GM12874 (cell line): ENCODE results near the gene CSNK1G1.

Experiments
- CTCF ChIP-seq: IDR thresholded peaks from 2 replicates; pipeline ENCODE4 v1.5.1; 2011; ENCODE audit warnings: low read depth, mild to moderate bottlenecking, control low read depth, low read length, moderate library complexity; ENCODE audit not compliant: insufficient read depth

CSNK1G1 gene

DNA sequence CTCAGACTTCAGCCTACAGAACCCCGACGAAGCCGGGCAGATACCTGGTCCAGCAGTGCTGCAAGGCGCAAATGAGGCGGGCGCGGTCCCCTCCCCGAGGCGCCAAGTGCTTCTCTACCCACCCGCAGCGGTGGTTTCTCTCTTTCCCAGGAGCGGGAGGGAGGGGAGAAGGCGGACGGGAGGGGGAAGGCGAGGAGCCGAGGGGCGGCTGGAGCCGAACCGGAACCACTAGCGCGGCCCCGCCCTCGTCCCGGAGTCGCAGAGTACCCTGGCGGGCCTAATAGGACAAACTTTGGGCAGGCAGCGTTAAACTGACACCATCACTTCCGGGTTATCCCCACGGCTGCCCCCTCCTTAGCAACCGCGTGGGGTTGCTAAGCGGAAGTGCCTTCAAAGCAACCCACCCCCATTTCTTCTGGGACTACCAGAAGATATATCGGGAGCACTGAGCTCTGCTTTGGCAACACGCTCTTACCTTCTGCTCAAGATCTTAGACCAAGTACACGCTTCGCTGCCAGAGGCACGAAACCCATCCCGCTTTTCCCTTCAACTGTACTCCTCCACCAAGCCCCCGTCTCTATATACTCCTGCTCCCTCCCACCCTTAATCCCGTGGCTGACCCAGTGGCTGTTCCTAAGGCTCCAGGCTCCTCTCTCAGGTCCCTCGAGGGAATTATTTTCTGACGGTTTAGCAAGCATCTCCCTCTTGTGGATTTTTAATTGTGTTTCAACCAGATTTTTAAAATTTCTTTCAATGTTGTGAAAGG lies at the start of gene CSNK1G1:
Gene CSNK1G1, minus strand, starts transcription at position 230 of the 766 bp plus-strand sequence. CDS start 55,674 bp downstream, outside the sequence.
- no peak for TF ChIP-seq CTCF

- no peak for TF ChIP-seq CTCF
Observed at GRCh38 chr15:64400583-64400982, 44.6 kb upstream of the CSNK1G1 start.

GRCh38 chr15:64398575-64398974 lies 42.6 kb upstream of the CSNK1G1 start:
- TF ChIP-seq CTCF, result no peak

DNA sequence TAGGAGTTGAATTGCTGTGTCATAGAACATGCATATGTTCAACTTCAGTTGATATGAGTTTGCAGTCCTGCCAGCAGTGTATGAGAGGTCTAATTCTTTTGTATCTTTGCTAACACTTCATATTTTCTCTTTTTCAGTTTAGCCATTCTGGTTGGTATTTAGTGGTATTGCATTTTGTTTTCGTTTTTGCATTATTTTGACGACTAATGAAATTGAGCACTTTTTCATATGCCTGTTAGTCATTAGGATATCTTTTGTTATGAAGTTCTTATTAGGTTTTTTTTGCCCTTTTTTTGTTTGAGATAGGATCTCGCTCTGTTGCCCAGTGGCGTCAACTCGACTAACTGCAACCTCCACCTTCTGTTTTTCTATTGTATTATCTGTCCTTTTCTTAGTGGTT lies 40.8 kb upstream of the CSNK1G1 start:
- no peak for TF ChIP-seq CTCF

DNA sequence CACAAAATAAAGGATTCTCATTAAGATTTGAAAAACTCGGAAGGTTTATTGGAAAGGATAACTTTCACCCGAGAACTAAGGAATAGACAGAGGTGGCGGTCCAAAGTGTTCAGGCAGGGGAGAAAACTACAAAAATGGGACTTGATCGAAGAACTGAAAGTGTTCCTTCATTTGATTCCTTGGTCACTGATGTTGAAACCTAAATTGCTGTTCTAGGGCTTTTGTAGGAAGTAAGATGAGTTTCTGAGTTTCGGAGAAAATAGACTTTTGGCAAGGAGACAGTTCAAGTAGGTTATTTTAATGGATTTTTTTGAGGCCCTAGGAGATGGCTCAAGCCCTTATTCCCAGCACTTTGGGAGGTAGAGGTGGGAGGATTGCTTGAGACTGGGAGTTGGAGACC lies 33.1 kb upstream of the CSNK1G1 start:
- TF ChIP-seq CTCF, result no peak

DNA sequence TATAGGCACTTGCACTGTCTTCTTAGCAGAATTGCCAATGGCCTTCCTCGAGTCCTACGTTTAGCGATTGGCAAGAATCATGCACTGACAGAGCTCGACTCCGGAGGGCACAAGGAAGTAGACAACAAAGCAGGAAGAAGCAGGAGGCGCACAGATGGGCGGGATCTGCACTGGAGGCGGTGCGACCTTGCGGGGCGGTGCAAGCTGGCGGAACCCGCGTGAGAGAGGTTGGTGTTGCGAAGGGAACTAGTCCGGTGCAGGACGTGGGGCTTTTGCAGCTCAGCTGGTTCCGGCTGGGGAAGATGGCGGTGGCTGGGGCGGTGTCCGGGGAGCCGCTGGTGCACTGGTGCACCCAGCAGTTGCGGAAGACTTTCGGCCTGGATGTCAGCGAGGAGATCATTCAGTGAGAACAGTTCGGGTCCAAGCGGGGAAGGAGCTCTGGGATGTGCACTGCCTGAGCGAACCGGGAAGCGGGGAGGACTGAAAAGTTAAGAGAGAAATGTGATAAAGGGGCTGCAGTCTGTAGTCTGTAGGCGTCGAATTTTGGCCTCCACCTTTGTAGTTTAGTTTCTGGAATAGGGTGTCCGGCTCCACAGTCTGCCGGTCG lies 31.7 kb upstream of the CSNK1G1 start, which contains the start of gene TRIP4:
Gene TRIP4, plus strand, starts transcription at position 275 of the 607 bp plus-strand sequence. Its CDS starts 28 bp downstream, at position 303.
- TF ChIP-seq CTCF, result no peak

GRCh38 chr15:64386291-64386690 lies 30.3 kb upstream of the CSNK1G1 start:
- TF ChIP-seq CTCF, result no peak
